ENCODE measurements around the gene SELENOH. TPM values are rescaled to one million over a fixed set of nuclear protein-coding genes. Genes with fewer than 3 reads are reported as not detected.

The SELENOH gene
- total and polyA plus RNA-seq, 2 of the 8 experiments (the other 6 are each of a cell fraction or from before 2014, with no cell fraction given), result 243 to 264 TPM

DNA sequence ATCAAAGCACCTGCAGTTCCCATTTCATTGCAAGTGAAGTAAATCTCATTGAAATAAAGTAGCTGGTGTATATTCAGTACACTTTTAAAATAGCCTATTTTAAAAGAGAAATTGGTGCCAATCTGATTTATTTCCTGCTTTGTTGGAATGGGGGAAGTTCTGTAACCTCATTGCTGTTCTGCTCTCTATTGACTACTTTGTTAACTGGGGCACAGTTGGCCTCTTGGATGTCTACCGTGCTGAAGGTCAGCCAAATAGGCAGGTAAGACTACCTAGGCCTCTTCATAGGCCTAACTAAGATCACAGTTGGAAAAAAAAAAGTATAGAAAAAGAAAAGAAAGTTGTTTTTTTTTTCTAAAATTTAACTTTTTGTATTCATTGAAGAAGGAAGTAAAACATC lies 29.5 kb downstream of the SELENOH start (continued):
- no peak for TF ChIP-seq SIRT6 (IDR thresholded peaks at IDR 0.05; ENCODE audit: low read length)
- TF ChIP-seq JUND (IDR thresholded peaks at IDR 0.05; ENCODE audit: low read length), result no peak
